Activated B cell treated with CpG ODN at 0.5 μM for 24 hours (primary cell): ENCODE data around the gene RIPOR3. TPM values are rescaled to one million over a fixed set of nuclear protein-coding genes. Genes with fewer than 3 reads are reported as not detected.

ENCODE experiments used
- ATAC-seq: fragments of 200-7000 bp; cut with Tn5 transposase; one replicate; pipeline ENCODE4 v1.10.0; 2021; ENCODE audit warnings: low read depth, mild to moderate bottlenecking, moderate library complexity
- CTCF ChIA-PET: fragments of 350-600 bp; sonication (Branson Sonifier 250); formaldehyde crosslinking; loops from one replicate; lab custom pipeline; 2021; ENCODE audit warnings: antibody characterized with exemption; lab: Charles Lee
- POLR2A ChIA-PET: fragments of 350-600 bp; sonication (Branson Sonifier 250); formaldehyde crosslinking; loops from one replicate; lab custom pipeline; 2021; ENCODE audit warnings: antibody characterized with exemption; lab: Charles Lee
- DNase-seq: peaks from one replicate; pipeline ENCODE4 v3.0.0; 2022
- H3K27ac Mint-ChIP-seq: one replicate; pipeline ENCODE4 v1.8.0; 2020; ENCODE audit warnings: mixed read lengths
- H3K27me3 Mint-ChIP-seq: one replicate; pipeline ENCODE4 v1.8.0; 2021; ENCODE audit warnings: mixed read lengths
- H3K36me3 Mint-ChIP-seq: one replicate; pipeline ENCODE4 v1.8.0; 2021; ENCODE audit warnings: low read depth, mixed read lengths
- H3K4me1 Mint-ChIP-seq: one replicate; pipeline ENCODE4 v1.8.0; 2021; ENCODE audit warnings: mixed read lengths
- H3K4me3 Mint-ChIP-seq: one replicate; pipeline ENCODE4 v1.8.0; 2020; ENCODE audit warnings: mild to moderate bottlenecking, mixed read lengths
- H3K9me3 Mint-ChIP-seq: one replicate; pipeline ENCODE4 v1.8.0; 2020; ENCODE audit warnings: mixed read lengths
- CTCF ChIP-seq: fragments of 200-600 bp; IDR thresholded peaks from one replicate; pipeline ENCODE4 v1.8.0; 2022; ENCODE audit warnings: antibody characterized with exemption, mild to moderate bottlenecking
- intact Hi-C: fragments of 100-400 bp; cut with micrococcal nuclease; formaldehyde crosslinking; loops from one replicate; pipeline ENCODE4 v1.15.1; 2024
- total RNA-seq: library from RNA; stranded (reverse); gene quantifications from 2 replicates; pipeline ENCODE4 v1.2.3, GENCODE V29; 2022

RIPOR3 gene
- total RNA-seq, 1 donor from 2014 or later = not detected

- ATAC-seq = no peak
- Mint-ChIP-seq H3K4me3 (no peak overlapping the region), H3K9me3 (no peaks in the 10 kb centered on the region), H3K4me1 (peaks cover 70% of the 10 kb centered on the region), H3K36me3 (peaks cover 83% of the 10 kb centered on the region), H3K27ac (peak overlapping the region; percentile 19), H3K27me3 (no peaks in the 10 kb centered on the region)
- ChIA-PET CTCF (interaction anchor here (2.5 kb wide), 1 partner anchor 59 kb away, joined by 8 read pairs; no protein-coding TSS in a partner anchor), POLR2A (interaction anchor here (0.6 to 61.9 kb wide), 3 partner anchors 16 to 76 kb away, joined by 4 to 1679 read pairs (median 15); partner anchors contain the start of gene PTPN1)
- DNase-seq = no peak
- TF ChIP-seq CTCF = no peak
- intact Hi-C loops = no loop called here
These were observed 128.0 kb downstream of the RIPOR3 start for GRCh38 chr20:50563133-50563944.

DNA sequence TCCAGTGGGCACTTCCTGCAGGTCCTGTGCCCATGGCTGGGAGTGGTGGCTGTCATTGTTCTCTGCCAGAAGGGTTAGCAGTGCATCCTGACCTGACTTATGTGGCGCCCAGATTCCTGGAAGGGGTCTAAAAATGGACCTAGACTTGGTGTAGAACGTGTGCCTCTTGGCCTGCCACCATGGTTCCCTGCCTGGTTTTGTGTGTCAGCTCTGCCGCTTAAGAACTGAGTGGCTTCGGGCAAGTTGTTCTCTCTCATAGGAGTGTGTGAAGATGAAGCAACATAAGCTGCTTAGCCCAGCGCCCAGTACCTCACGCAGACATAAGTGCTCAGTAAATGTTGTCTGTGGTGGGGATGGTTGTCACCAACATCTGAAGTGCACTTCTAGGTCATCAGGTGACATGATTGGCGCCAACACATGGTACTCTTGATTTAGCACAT is 129.1 kb downstream of the RIPOR3 start:
- ATAC-seq (no peak), DNase-seq (no peak)
- ChIA-PET POLR2A (interaction anchor here (0.6 to 61.9 kb wide), 5 partner anchors 13 to 75 kb away, joined by 3 to 1679 read pairs (median 4); partner anchors contain the start of gene PTPN1), CTCF (interaction anchor here (1.0 to 2.5 kb wide), 3 partner anchors 9 to 58 kb away, joined by 4 to 8 read pairs (median 5); no protein-coding TSS in a partner anchor)
- Mint-ChIP-seq H3K9me3 (no peaks in the 10 kb centered on the region), H3K4me3 (no peak overlapping the region), H3K4me1 (peaks cover 72% of the 10 kb centered on the region), H3K36me3 (peaks cover 82% of the 10 kb centered on the region), H3K27me3 (no peaks in the 10 kb centered on the region), H3K27ac (peak overlapping the region; percentile 2)
- no peak for TF ChIP-seq CTCF
- intact Hi-C loops = no loop called here

- H3K27ac Mint-ChIP-seq = peak overlapping the region; percentile 76
- no peaks in the 10 kb centered on the region for H3K27me3 Mint-ChIP-seq
- POLR2A ChIA-PET = interaction anchor here (0.6 to 61.9 kb wide), 6 partner anchors 14 to 387 kb away, joined by 3 to 1679 read pairs (median 7); partner anchors contain the start of gene PTPN1
- ATAC-seq (peak; percentile 78), DNase-seq (no peak)
- peaks cover 79% of the 10 kb centered on the region for H3K36me3 Mint-ChIP-seq
- H3K4me1 Mint-ChIP-seq = peaks cover 70% of the 10 kb centered on the region
- intact Hi-C loops = loop anchor here (2.0 kb wide), 1 partner anchor 15 kb away; no protein-coding TSS in a partner anchor
- H3K4me3 Mint-ChIP-seq = peak overlapping the region; percentile 35
- TF ChIP-seq CTCF = no peak
- CTCF ChIA-PET = interaction anchor here (1.0 to 1.2 kb wide), 4 partner anchors 8 to 57 kb away, joined by 3 to 5 read pairs (median 4); no protein-coding TSS in a partner anchor
- H3K9me3 Mint-ChIP-seq = no peaks in the 10 kb centered on the region
These were observed 129.8 kb downstream of the RIPOR3 start for GRCh38 chr20:50561379-50562078.

GRCh38 chr20:50560867-50561266 is 130.5 kb downstream of the RIPOR3 start:
- no peak overlapping the region for H3K4me3 Mint-ChIP-seq

More at GRCh38 chr20:50560867-50561266, 130.5 kb downstream of the RIPOR3 start:
- ChIA-PET POLR2A (interaction anchor here (0.6 to 61.9 kb wide), 6 partner anchors 13 to 386 kb away, joined by 3 to 1679 read pairs (median 7); partner anchors contain the start of gene PTPN1), CTCF (interaction anchor here (1.0 to 1.2 kb wide), 3 partner anchors 15 to 56 kb away, joined by 3 to 5 read pairs (median 5); no protein-coding TSS in a partner anchor)
- Mint-ChIP-seq H3K27me3 (no peaks in the 10 kb centered on the region), H3K27ac (peak overlapping the region; percentile 76), H3K36me3 (peaks cover 78% of the 10 kb centered on the region), H3K4me1 (peaks cover 73% of the 10 kb centered on the region), H3K9me3 (no peaks in the 10 kb centered on the region)
- TF ChIP-seq CTCF = no peak
- ATAC-seq = no peak
- intact Hi-C loops = loop anchor here (2.0 kb wide), 1 partner anchor 14 kb away; no protein-coding TSS in a partner anchor
- DNase-seq = no peak
